Erythroblast (primary cell): ENCODE measurements around the gene CA12.

ENCODE experiments used
- GATA1 ChIP-seq: IDR thresholded peaks from 2 replicates; pipeline ENCODE4 v1.6.1; 2011; ENCODE audit warnings: low read depth, mild to moderate bottlenecking, control low read depth, low read length, moderate library complexity
- POLR2A ChIP-seq: IDR thresholded peaks from 2 replicates; pipeline ENCODE4 v1.6.1; 2011; ENCODE audit warnings: mild to moderate bottlenecking, low read length

DNA sequence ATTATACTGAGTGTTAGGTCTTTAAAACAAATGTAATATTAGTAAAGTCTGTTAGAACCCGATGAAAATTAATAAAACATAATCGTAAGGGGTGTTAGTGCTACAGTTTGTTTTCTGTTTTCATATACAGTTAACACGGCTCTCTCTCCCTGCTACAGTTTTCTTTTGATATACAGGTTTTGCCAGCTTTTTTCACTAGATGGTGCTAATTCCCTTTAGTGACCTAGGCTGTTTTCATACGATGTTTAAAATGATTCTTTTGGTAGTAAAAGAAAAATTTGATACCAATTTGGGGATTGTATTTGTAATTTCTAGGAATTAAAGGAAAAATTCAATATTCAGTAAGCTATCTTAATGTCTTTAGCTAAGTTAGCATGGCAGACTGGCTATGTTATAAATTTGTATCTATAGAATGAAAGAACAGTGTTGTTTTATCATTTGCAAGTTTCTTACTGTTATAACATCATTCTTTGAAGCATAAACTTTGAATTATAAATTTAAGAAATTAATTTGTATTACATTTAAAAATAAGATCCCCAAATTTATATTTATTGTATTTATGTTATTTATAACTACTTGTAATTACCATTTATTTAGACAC is 92.8 kb downstream of the CA12 start:
- TF ChIP-seq POLR2A (no peak), GATA1 (no peak)
